PC-3 (cell line): Measurements from ENCODE around the gene TCL1A. TPM values are rescaled to one million over a fixed set of nuclear protein-coding genes. Genes with fewer than 3 reads are reported as not detected.

Source experiments
- ATAC-seq: fragments of 200-7000 bp; cut with Tn5 transposase; 2 replicates; pipeline ENCODE4 v1.9.1; 2020; ENCODE audit warnings: mild to moderate bottlenecking, moderate library complexity
- BruUV-seq: library from RNA; stranded (reverse); fragments of 400-500 nt; replicated peaks from 2 replicates; lab custom pipeline; 2021; lab: Mats Ljungman, UMichigan
- CTCF ChIA-PET: fragments of 300-600 bp; sonication (Branson Sonifier 250); formaldehyde crosslinking; loops from one replicate; lab custom pipeline; 2022; ENCODE audit warnings: antibody characterized with exemption; lab: Charles Lee
- POLR2A ChIA-PET: fragments of 300-600 bp; sonication (Branson Sonifier 250); formaldehyde crosslinking; loops from one replicate; lab custom pipeline; 2022; ENCODE audit warnings: antibody characterized with exemption; ENCODE audit not compliant: unreplicated experiment; lab: Charles Lee
- DNase-seq: peaks from one replicate; pipeline ENCODE4 v3.0.0-alpha.2; 2015
- H2AFZ ChIP-seq: fragments of 300-600 bp; sonication (generic); 2 replicates; pipeline ENCODE4 v1.6.0; 2016; ENCODE audit warnings: antibody characterized with exemption, low read length
- H3F3A ChIP-seq: fragments of 300-600 bp; sonication (generic); one replicate; pipeline ENCODE4 v1.6.0; 2017; ENCODE audit warnings: antibody characterized with exemption, low read length, control low read depth, mild to moderate bottlenecking; ENCODE audit not compliant: unreplicated experiment
- H3K27ac ChIP-seq: fragments of 300-600 bp; sonication (generic); 2 replicates; pipeline ENCODE4 v1.5.1; 2016; ENCODE audit warnings: mild to moderate bottlenecking, low read length
- H3K27me3 ChIP-seq: fragments of 300-600 bp; sonication (generic); 2 replicates; pipeline ENCODE4 v1.6.1; 2016; ENCODE audit warnings: low read length, mixed read lengths
- H3K36me3 ChIP-seq: fragments of 300-600 bp; sonication (generic); 2 replicates; pipeline ENCODE4 v1.6.1; 2016; ENCODE audit warnings: low read depth, mixed run types, low read length, mixed read lengths
- H3K4me1 ChIP-seq: fragments of 300-600 bp; sonication (generic); 2 replicates; pipeline ENCODE4 v1.5.1; 2016; ENCODE audit warnings: low read length; ENCODE audit not compliant: insufficient read depth
- H3K4me2 ChIP-seq: fragments of 300-600 bp; sonication (generic); 2 replicates; pipeline ENCODE4 v1.6.0; 2016; ENCODE audit warnings: low read length
- H3K4me3 ChIP-seq: fragments of 300-600 bp; sonication (generic); 2 replicates; pipeline ENCODE4 v1.5.1; 2016; ENCODE audit warnings: mild to moderate bottlenecking, low read length, mixed read lengths
- H3K79me2 ChIP-seq: fragments of 300-600 bp; sonication (generic); 2 replicates; pipeline ENCODE4 v1.6.1; 2017; ENCODE audit warnings: low read length, mixed read lengths
- H3K9ac ChIP-seq: fragments of 300-600 bp; sonication (generic); 2 replicates; pipeline ENCODE4 v1.6.0; 2016; ENCODE audit warnings: mild to moderate bottlenecking, low read length
- H3K9me2 ChIP-seq: fragments of 300-600 bp; sonication (generic); replicated peaks from 2 replicates; pipeline ENCODE4 v1.6.1; 2016; ENCODE audit warnings: mixed run types, low read length, mixed read lengths
- H3K9me3 ChIP-seq: fragments of 300-600 bp; sonication (generic); 2 replicates; pipeline ENCODE4 v1.6.1; 2016; ENCODE audit warnings: low read length, mixed read lengths
- H4K20me1 ChIP-seq: fragments of 300-600 bp; sonication (generic); 2 replicates; pipeline ENCODE4 v1.6.1; 2016; ENCODE audit warnings: low read length, mixed read lengths
- CTCF ChIP-seq: fragments of 300-600 bp; sonication (generic); conservative IDR thresholded peaks from 2 replicates; pipeline ENCODE4 v1.5.1; 2017; ENCODE audit warnings: antibody characterized with exemption, low read depth, mild to moderate bottlenecking, low read length
- EZH2 ChIP-seq: fragments of 300-600 bp; sonication (generic); IDR thresholded peaks from one replicate; pipeline ENCODE4 v1.6.1; 2017; ENCODE audit warnings: antibody characterized with exemption, mild to moderate bottlenecking, low read length; ENCODE audit not compliant: unreplicated experiment
- EZH2phosphoT487 ChIP-seq: fragments of 300-600 bp; sonication (generic); IDR thresholded peaks from 2 replicates; pipeline ENCODE4 v1.6.1; 2018; ENCODE audit warnings: mild to moderate bottlenecking, antibody characterized with exemption, low read length, borderline replicate concordance
- intact Hi-C: fragments of 100-400 bp; cut with micrococcal nuclease; formaldehyde crosslinking; loops from 2 replicates; pipeline ENCODE4 v1.9.0; 2023
- total RNA-seq: library from RNA; depleted of rRNA; stranded (reverse); fragments of >200 nt; gene quantifications from 2 replicates; pipeline ENCODE4 v1.2.3, GENCODE V29; 2014

TCL1A gene
- total RNA-seq, 1 experiment from 2014 or later = not detected

GRCh38 chr14:95760596-95760995 lies 46.7 kb upstream of the TCL1A start:
- no peaks in the 10 kb centered on the region for H3K4me1 ChIP-seq
- no peak overlapping the region for H3K9ac ChIP-seq
- no peak overlapping the region for H3K4me3 ChIP-seq
- no peaks in the 10 kb centered on the region for H3F3A ChIP-seq
- H3K36me3 ChIP-seq = no peaks in the 10 kb centered on the region
- no peaks in the 10 kb centered on the region for H4K20me1 ChIP-seq
- BruUV-seq = no TSS peak
- POLR2A ChIA-PET = no interaction called here
- no peaks in the 10 kb centered on the region for H3K79me2 ChIP-seq
- CTCF ChIA-PET = no interaction called here
- no peak overlapping the region for H3K4me2 ChIP-seq
- H3K9me2 ChIP-seq = no peaks in the 10 kb centered on the region
- DNase-seq = no peak
- peaks cover 13% of the 10 kb centered on the region; the same call in 1 of the 2 replicates for H3K27me3 ChIP-seq
- intact Hi-C loops = no loop called here
- no peak overlapping the region for H3K27ac ChIP-seq
- H2AFZ ChIP-seq = no peak overlapping the region
- ATAC-seq = no peak
- TF ChIP-seq CTCF = no peak
- no peaks in the 10 kb centered on the region for H3K9me3 ChIP-seq

DNA sequence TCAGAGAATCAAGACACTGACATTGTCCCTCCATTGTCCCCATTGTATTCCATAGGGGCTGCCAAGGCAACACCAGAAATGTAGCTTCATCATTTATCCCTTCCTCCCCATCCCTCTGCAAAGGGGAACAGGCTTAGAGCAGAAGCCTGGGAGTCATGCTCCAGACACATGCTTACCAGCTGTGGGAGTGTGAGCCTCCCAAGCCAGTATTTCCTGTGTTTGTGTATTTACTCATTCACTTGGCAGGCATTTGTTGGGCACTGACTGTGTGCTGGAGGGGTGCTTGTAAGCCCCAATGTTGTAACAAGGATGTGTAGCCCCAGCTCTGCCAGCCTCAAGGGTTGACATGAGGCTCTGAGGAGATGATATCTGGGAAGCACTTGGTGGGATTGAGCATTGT lies 46.0 kb upstream of the TCL1A start:
- H3K4me3 ChIP-seq = no peak overlapping the region
- intact Hi-C loops = no loop called here
- ATAC-seq (no peak), DNase-seq (no peak)
- H3K79me2 ChIP-seq = no peaks in the 10 kb centered on the region
- ChIA-PET POLR2A (no interaction called here), CTCF (no interaction called here)
- H3K9me3 ChIP-seq = no peaks in the 10 kb centered on the region
- no peak overlapping the region for H3K27ac ChIP-seq
- H2AFZ ChIP-seq = no peak overlapping the region
- no peaks in the 10 kb centered on the region for H3K36me3 ChIP-seq
- H3F3A ChIP-seq = no peaks in the 10 kb centered on the region
- no peaks in the 10 kb centered on the region for H4K20me1 ChIP-seq
- H3K9me2 ChIP-seq = no peaks in the 10 kb centered on the region
- BruUV-seq = no TSS peak
- no peaks in the 10 kb centered on the region for H3K4me1 ChIP-seq
- TF ChIP-seq CTCF (no peak), EZH2 (no peak), EZH2phosphoT487 (no peak)
- H3K4me2 ChIP-seq = no peak overlapping the region
- no peak overlapping the region for H3K9ac ChIP-seq
- H3K27me3 ChIP-seq = peaks cover 13% of the 10 kb centered on the region; the same call in 1 of the 2 replicates

DNA sequence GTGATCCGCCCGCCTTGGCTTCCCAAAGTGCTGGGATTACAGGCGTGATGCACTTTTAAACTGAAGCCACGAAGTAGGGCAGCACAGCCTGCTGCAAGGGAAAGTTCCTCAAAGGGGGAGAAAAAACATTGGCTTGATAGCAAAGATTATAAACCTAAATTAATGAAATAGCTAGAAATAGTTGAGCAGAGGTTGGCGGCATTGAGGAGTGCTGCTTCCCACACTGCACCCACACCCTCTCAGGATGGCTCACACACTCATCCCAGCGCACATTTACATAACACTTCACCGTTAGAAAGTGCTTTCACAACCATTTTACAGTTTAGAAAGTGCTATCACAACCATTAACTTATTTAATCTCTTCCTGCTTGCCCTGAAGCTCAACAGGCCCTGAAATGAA lies 44.4 kb upstream of the TCL1A start:
- H3K9ac ChIP-seq = no peak overlapping the region
- 0 out of 2 replicates have a peak, but pooled peaks cover 3% of the 10 kb centered on the region for H3K27me3 ChIP-seq
- H3K9me2 ChIP-seq = no peaks in the 10 kb centered on the region
- no peaks in the 10 kb centered on the region for H3K4me1 ChIP-seq
- POLR2A ChIA-PET = no interaction called here
- DNase-seq (no peak), ATAC-seq (no peak)
- TF ChIP-seq EZH2phosphoT487 (no peak), EZH2 (no peak), CTCF (no peak)
- no peaks in the 10 kb centered on the region for H3F3A ChIP-seq
- no peaks in the 10 kb centered on the region for H3K79me2 ChIP-seq
- no peak overlapping the region for H3K27ac ChIP-seq
- intact Hi-C loops = no loop called here
- H2AFZ ChIP-seq = no peak overlapping the region
- no peaks in the 10 kb centered on the region for H3K9me3 ChIP-seq
- no peaks in the 10 kb centered on the region for H3K36me3 ChIP-seq
- H3K4me2 ChIP-seq = no peak overlapping the region
- H3K4me3 ChIP-seq = no peak overlapping the region
- CTCF ChIA-PET = no interaction called here
- no TSS peak for BruUV-seq
- H4K20me1 ChIP-seq = no peaks in the 10 kb centered on the region
